ENCODE data around the gene ZDHHC17. TPM values are rescaled to one million over a fixed set of nuclear protein-coding genes. Genes with fewer than 3 reads are reported as not detected.

ZDHHC17 gene, protein sequence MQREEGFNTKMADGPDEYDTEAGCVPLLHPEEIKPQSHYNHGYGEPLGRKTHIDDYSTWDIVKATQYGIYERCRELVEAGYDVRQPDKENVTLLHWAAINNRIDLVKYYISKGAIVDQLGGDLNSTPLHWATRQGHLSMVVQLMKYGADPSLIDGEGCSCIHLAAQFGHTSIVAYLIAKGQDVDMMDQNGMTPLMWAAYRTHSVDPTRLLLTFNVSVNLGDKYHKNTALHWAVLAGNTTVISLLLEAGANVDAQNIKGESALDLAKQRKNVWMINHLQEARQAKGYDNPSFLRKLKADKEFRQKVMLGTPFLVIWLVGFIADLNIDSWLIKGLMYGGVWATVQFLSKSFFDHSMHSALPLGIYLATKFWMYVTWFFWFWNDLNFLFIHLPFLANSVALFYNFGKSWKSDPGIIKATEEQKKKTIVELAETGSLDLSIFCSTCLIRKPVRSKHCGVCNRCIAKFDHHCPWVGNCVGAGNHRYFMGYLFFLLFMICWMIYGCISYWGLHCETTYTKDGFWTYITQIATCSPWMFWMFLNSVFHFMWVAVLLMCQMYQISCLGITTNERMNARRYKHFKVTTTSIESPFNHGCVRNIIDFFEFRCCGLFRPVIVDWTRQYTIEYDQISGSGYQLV
- 51.8 and 70.8 TPM in 2 replicates for total RNA-seq

DNA sequence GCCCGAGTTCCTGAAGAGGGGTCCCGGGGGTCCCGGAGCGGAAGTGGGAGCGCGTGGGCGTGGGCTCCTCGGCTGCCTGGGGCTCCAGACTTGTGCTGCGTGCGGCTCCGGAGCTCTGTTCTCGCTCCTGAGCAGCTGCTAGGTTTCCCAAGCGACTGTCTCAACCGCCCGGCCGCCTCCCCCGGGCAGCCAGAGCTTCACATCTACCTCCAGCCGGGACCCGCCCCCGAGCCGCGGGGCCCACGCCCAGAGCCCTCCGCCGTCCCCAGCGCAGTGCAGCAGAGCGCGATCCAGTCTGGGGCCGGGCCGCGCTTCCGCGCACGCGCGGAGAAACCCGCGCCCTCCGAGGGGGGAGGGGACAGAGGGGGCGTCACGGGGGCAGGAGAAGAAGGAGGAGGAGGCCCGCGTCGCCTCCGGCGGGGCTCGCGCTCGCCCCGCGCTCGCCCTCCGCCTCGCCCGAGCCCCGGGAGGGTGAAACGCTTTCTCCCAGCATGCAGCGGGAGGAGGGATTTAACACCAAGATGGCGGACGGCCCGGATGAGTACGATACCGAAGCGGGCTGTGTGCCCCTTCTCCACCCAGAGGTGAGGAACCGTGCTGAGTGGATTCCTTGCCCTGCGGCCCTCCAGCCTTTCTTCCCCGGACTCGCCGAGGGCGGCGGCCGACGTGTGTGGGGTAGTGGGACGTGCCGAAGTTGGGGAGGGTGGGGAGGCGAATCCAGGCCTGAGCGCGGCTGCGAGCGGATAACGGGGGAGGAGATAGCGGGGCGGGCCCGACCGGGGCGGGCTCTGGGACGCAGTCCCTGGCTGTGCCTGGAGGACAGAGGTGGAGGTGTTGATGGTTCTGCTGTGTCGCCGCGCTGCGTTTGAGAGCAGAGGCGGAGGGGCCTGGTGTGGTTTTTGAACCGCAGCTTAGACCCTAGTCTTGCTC, at the start of gene ZDHHC17:
TSS of gene ZDHHC17 (plus strand) at position 370 of the 930 bp plus-strand sequence. CDS start at position 492, 122 bp downstream.
- Mint-ChIP-seq H3K27me3 (no peaks in the 10 kb centered on the region), H3K4me3 (peak within 1 kb of the TSS; percentile 97), H3K27ac (peak within 1 kb of the TSS; percentile 96), H3K36me3 (ENCODE audit: low read depth) (peaks cover 6% of the 10 kb centered on the region), H3K9me3 (no peaks in the 10 kb centered on the region), H3K4me1 (peaks cover 44% of the 10 kb centered on the region)
- ChIA-PET CTCF (interaction anchor here (1.4 to 2.7 kb wide), 3 partner anchors 13 to 142 kb away, joined by 3 to 10 read pairs (median 8); no protein-coding TSS in a partner anchor), POLR2A (interaction anchor here (0.7 to 2.2 kb wide), 11 partner anchors 13 to 1281 kb away, joined by 3 to 18 read pairs (median 4); partner anchors contain the start of genes BBS10, KRR1, NAP1L1 and OSBPL8)
- DNase-seq = peak; percentile 96
- TF ChIP-seq, protein P1, sequence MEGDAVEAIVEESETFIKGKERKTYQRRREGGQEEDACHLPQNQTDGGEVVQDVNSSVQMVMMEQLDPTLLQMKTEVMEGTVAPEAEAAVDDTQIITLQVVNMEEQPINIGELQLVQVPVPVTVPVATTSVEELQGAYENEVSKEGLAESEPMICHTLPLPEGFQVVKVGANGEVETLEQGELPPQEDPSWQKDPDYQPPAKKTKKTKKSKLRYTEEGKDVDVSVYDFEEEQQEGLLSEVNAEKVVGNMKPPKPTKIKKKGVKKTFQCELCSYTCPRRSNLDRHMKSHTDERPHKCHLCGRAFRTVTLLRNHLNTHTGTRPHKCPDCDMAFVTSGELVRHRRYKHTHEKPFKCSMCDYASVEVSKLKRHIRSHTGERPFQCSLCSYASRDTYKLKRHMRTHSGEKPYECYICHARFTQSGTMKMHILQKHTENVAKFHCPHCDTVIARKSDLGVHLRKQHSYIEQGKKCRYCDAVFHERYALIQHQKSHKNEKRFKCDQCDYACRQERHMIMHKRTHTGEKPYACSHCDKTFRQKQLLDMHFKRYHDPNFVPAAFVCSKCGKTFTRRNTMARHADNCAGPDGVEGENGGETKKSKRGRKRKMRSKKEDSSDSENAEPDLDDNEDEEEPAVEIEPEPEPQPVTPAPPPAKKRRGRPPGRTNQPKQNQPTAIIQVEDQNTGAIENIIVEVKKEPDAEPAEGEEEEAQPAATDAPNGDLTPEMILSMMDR (IDR thresholded peaks at IDR 0.05) = no peak
- ATAC-seq (ENCODE audit: low read depth) = peak; percentile 87
- intact Hi-C loops (cut with micrococcal nuclease) = loop anchor here (1.0 to 10.0 kb wide), 14 partner anchors 9 to 1373 kb away; partner anchors contain the start of genes BBS10, CSRP2, E2F7 and GLIPR1

DNA sequence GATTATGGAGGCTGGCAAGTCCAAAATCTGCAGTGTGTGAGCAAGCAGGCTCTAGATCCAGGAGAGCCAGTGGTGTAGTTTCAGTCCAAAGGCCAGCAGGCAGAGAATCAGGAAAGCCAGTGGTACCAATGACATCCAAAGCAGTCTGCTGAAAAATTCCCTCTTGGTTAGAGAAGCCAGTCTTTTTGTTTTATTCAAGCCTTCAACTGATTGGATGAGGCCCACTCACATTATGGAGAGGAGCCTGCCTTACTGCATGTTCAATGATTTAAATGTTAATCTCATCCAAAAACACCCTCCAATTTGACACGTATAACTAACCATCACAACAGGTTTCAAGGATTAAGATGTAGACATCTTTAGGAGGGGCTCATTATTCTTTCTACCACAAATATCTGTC, 49.5 kb upstream of the ZDHHC17 start:
- Mint-ChIP-seq H3K4me1 (no peaks in the 10 kb centered on the region), H3K27me3 (peaks cover 2% of the 10 kb centered on the region), H3K9me3 (no peaks in the 10 kb centered on the region), H3K4me3 (no peak overlapping the region), H3K27ac (no peak overlapping the region), H3K36me3 (ENCODE audit: low read depth) (no peaks in the 10 kb centered on the region)
- TF ChIP-seq, protein P1 (IDR thresholded peaks at IDR 0.05) = no peak
- intact Hi-C loops (cut with micrococcal nuclease) = no loop called here
- CTCF ChIA-PET = no interaction called here
- POLR2A ChIA-PET = no interaction called here
- no peak for DNase-seq
- ATAC-seq (ENCODE audit: low read depth) = no peak

DNA sequence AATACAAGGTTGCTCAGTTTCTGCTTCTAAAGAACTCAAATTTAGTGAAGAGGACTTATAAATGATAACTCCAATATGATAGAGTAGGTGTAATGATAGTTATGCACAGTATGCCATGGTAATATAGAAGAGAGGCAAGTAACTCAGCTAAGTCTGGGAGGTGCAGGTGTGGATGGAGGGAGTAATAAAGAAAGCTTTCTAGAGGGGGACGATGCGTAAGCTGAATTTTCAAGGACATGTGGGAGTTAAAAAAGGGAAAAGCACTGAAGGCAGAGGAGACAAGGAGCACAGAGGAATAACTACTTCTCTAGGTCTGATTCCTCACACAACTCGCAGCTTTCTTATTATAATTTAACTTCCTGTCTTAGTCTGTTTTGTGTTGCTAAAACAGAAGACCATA, 49.1 kb upstream of the ZDHHC17 start:
- intact Hi-C loops (cut with micrococcal nuclease) = no loop called here
- no peak for DNase-seq
- CTCF ChIA-PET = no interaction called here
- no peak overlapping the region for H3K27ac Mint-ChIP-seq
- POLR2A ChIA-PET = no interaction called here
- no peaks in the 10 kb centered on the region for H3K4me1 Mint-ChIP-seq
- H3K4me3 Mint-ChIP-seq = no peak overlapping the region
- ATAC-seq (ENCODE audit: low read depth) = no peak
- TF ChIP-seq, protein P1 (IDR thresholded peaks at IDR 0.05) = no peak
- no peaks in the 10 kb centered on the region for H3K36me3 Mint-ChIP-seq (ENCODE audit: low read depth)
- no peaks in the 10 kb centered on the region for H3K9me3 Mint-ChIP-seq
- peaks cover 3% of the 10 kb centered on the region for H3K27me3 Mint-ChIP-seq

DNA sequence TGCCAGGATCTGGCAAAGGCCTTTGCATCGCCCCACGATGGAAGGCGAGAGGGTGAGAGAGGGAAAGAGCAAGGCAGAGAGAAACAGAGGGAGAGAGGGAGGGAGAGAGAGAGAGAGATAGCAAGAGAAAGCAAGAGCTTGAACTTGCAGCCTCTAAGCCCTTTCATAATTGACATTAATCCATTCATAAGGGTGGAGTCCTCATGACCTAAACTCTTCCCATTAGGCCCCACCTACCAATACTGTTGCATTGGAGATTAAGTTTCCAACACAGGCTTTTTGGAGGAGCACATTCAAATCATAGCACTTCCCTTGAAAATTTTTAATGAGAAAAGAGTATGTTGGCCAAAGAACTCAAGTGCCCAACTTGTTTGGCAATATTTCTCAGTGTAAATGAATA, 48.6 kb upstream of the ZDHHC17 start:
- H3K36me3 Mint-ChIP-seq (ENCODE audit: low read depth) = no peaks in the 10 kb centered on the region
- H3K4me1 Mint-ChIP-seq = no peaks in the 10 kb centered on the region
- DNase-seq (no peak), ATAC-seq (ENCODE audit: low read depth) (no peak)
- H3K9me3 Mint-ChIP-seq = no peaks in the 10 kb centered on the region
- TF ChIP-seq, protein P1 (IDR thresholded peaks at IDR 0.05) = no peak
- peaks cover 3% of the 10 kb centered on the region for H3K27me3 Mint-ChIP-seq
- intact Hi-C loops (cut with micrococcal nuclease) = no loop called here
- CTCF ChIA-PET = no interaction called here
- POLR2A ChIA-PET = no interaction called here
- H3K4me3 Mint-ChIP-seq = no peak overlapping the region
- no peak overlapping the region for H3K27ac Mint-ChIP-seq

Data from activated B cell treated with CpG ODN at 0.5 μM for 24 hours (primary cell).